HG03139 (cell line): ENCODE measurements around the gene TUBD1.
"Not testable (repeated sequence)": the region's sequence is repeated elsewhere in the genome, so short reads cannot be mapped to it uniquely, and the experiment has no call there.

Experiments used
- ATAC-seq: cut with Tn5 transposase; IDR thresholded peaks from one replicate; pipeline ENCODE4 v1.9.1; 2021; ENCODE audit not compliant: unreplicated experiment

Gene TUBD1

DNA sequence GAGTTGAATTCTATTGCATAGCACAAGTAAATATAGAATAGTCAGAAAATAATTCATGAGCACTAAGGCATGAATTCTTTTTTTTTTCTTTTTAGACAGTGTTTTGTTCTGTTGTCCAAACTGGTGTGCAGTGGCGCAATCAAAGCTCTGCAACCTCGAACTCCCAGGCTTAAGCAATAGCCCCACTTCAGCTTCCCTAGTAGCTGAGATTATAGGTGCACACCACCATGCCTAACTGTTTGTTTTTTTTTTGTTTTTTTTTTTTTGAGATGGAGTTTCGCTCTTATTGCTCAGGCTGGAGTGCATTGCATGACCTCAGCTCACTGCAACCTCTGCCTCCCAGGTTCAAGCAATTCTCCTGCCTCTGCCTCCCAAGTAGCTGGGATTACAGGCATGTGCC, 16.6 kb downstream of the TUBD1 start:
- ATAC-seq: no peak

DNA sequence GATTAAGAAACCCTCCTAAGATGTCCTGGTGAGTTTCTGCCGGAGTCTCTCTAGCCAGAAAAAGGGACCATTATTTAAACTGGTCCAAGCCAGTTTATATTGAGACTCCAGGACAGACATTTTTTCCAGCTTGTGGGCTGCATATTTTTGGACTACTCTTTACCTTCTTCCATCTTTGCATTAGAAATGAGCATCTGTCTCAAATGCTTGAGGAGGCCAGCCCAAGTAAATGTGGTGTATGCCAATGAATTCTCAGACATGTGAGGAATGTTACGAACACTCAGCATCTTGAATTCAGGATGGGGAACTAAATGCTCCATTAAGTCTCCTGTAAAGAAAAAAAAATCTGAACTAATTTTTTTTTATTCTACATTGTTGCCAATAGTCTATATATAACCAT, 18.4 kb downstream of the TUBD1 start:
- ATAC-seq: no peak

DNA sequence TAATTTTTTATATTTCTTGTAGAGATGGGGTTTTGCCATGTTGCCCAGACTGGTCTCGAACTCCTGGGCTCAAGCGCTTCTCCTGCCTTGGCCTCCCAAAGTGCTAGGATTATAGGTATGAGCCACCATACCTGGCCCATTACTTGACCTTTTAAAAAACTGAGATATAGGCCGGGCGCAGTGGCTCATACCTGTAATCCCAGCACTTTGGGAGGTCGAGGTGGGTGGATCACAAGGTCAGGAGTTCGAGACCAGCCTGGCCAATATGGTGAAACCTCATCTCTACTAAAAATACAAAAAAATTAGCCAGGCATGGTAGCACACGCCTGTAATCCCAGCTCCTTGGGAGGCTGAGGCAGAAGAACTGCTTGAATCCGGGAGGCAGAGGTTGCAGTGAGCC, 19.3 kb downstream of the TUBD1 start:
- ATAC-seq: not testable (repeated sequence)

DNA sequence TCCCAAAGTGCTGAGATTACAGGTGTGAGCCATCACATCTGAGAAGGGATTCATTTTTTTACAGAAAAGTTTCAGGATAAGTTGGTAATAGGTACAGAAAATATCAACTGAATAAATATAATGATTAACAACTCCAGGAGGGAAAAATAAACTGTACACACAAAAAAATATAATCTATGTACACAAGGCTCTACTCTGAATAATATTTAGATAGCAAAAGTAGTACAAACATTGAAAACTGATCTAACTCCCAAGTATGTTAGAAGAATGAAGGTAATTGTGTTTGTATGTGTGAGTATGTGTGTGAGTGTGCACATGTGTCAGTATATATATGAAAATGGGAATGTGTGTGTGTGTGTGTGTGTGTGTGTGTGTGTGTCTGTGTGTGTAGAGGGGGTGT, 20.4 kb downstream of the TUBD1 start:
- no peak for ATAC-seq

DNA sequence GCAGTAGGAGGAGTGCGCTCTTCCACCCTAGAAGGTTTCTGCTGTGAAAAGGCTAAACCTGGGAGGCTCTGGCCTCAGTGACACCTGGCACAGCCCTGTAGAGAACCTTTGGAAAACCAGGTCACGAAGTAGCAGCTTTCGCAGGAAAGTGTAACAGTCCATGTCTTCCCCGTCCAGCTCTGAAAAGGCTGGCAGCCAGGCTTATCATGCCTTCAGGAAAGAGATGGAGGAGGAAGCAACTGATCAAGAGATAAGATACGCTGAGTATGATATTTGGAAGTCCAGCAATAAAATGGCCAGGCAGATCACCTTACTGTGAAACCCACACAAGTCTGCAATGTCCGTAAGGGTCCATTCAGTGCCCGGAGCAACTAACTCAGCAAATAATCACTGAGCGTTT, 22.3 kb downstream of the TUBD1 start:
- no peak for ATAC-seq

DNA sequence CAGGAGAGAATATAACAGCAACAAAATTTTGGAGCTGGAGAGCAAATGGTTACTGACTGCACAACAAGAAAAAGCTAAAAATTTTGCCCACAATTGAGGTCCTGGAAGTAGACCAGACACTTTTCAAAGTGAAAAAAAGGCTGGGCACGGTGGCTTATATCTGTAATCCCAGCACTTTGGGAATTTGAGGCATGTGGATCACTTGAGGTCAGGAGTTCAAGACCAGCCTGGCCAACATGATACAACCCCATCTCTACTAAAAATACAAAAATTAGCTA, 22.9 kb downstream of the TUBD1 start:
- no peak for ATAC-seq

DNA sequence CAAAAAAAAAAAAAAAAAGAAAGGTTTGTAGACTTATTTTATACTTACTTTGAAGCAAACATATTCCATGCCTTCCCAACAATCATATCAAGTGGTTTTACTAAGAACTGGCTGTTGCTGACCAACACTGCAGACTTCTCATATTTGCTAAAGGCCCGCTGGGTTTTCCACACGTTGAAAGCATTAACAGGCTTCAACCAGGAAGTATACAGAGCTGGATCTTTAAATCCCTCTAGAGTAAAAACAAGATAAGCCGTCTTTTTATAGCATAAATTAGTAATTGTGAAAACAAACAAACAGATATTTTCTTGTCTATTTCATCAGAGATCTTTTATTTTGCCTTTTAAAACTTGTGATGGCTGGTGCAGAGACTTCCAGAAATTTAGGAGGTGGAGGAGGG, 29.1 kb downstream of the TUBD1 start:
- no peak for ATAC-seq

DNA sequence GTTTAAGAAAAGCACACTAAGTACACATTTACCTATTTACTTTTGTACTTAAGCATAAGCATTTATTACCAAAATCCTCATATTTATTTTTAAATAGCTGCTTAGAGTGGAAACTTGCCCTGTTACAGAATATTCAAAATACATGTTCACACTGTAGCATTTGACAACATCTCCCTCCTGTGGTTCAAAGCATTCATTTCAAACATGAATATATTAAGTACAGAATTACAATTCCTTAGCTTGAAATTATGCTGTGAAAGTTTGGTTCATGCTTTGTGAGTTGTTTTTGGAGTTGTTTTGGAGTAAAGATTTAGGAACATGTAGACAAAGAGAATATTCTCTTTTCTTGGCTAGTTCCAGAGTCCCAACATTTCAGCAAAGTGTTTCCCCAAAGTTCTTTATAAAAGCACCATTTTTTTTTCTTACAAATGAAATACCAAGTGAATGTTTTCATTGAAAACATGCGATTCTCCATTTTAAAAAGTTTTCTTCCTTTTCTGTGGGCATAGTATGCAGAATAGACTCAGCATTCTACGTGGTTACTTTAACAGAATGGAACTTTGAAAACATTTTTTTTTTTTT, 33.2 kb downstream of the TUBD1 start:
- ATAC-seq: no peak

DNA sequence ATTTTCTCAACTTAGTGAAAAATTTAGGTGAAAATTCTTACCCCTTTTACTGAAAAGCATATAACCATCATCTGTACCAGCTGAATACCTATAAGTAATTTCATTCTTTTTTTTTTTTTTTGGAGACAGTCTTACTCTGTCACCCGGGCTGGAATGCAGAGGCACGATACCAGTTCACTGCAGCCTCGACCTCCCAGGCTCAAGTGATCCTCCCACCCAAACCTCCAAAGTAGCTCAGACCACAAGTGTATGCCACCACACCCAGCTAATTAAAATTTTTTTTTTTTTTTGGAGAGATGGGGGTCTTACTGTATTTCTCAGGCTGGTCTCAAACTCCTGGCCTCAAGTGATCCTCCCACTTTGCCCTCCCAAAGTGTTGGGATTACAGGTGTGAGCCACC, 33.8 kb downstream of the TUBD1 start:
- ATAC-seq: no peak

DNA sequence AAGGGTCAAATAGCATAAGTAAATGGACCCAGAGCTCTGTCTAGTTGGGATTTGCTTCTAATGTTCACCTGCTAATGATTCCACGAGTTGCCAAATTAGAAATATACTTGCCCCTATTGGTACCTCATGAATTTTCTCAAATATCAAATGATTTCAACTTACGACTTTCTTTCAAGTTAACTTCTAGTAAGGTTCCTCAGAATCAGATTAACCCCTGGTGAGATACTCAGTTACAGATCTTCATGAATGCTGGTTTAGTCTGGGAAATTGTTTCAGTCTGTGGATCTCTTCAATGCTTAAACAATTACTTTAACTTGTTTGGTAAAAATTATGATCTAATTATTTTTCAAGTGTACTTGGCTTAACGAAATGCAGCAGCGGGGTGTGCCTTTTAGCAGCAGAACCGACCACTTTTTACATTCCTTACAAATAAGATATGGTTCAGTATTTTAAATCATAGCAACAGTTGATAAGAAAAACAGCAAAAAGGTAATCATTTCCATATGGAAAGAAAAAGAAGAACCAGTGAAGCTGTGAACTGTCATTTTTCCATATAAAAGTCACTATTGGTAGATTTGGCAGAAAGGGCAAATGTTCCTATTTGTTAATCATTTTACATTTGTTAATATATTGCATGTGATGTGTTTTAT, 34.5 kb downstream of the TUBD1 start:
- no peak for ATAC-seq

DNA sequence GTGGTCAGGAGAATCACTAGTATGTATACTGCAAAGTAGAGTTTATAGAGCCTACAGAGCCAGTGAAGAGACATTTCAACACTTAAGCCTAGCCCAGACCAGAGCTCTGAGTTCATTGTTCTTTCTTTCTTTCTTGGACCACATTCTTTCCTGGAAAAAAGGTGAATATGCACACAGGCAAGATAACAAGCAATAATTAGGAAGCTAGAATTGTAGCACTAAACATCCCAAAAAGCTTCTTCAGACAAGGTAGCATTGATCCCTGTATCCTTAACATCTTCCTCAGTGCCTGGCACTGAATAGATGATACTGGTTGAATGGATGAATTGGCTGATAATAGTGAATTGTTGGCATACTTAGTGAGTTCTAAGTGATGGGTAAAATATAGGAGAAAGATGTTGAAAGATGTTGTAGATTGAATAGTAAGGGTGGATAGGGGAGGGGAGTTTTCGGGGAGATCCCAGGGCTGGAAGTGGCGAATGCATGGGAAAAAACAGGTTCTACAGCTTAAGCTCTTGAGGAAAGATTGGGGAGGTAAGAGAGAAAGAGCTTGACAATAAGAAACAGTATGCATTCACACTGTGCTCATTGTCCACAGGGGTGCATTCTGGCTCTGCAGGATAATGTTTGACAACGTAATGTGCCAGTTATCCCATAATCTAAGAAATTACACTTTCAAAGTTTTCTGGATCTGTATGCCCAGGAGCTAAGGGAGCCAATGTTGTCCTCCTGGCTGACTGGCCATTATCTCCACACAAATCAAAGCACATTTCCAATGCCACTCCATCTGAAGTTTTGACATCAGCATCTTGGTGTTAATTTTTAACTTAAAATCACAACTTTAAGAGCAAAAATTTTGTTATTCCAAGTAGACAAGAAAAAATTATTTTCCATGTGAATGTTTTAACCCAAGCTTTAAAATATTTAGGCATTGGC, 35.6 kb downstream of the TUBD1 start:
- ATAC-seq: no peak

DNA sequence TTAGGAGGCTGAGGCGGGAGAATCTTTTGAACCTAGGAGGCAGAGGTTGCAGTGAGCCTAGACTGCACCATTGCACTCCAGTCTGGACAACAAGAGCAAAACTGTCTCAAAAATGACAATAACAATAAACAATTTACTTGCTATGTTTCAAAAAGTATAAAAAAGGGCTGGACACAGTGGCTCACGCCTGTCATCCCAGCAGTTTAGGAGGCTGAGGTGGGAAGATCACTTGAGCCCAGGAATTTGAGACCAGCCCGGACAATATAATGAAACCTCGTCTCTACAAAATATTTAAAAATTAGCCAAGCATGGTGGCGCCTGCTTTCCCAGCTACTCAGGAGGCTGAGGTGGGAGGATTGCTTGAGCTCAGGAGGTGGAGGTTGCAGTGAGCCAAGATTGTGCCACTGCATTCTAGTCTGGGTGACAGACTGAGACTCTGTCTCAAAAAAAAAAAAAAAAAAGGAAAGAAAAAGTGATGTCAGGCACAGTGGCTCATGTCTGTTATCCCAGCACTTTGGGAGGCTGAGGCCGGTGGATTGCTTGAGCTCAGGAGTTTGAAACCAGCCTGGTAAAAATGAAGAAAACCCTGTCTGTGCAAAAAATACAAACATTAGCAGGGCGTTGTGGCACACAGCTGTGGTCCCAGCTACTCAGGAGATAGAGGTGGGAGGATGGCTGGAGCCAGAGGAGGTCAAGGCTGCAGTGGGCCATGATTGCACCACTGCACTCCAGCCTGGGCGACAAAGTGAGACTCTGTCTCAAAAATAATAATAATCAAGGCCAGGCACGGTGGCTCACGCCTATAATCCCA, 38.6 kb downstream of the TUBD1 start:
- not testable (repeated sequence) for ATAC-seq

DNA sequence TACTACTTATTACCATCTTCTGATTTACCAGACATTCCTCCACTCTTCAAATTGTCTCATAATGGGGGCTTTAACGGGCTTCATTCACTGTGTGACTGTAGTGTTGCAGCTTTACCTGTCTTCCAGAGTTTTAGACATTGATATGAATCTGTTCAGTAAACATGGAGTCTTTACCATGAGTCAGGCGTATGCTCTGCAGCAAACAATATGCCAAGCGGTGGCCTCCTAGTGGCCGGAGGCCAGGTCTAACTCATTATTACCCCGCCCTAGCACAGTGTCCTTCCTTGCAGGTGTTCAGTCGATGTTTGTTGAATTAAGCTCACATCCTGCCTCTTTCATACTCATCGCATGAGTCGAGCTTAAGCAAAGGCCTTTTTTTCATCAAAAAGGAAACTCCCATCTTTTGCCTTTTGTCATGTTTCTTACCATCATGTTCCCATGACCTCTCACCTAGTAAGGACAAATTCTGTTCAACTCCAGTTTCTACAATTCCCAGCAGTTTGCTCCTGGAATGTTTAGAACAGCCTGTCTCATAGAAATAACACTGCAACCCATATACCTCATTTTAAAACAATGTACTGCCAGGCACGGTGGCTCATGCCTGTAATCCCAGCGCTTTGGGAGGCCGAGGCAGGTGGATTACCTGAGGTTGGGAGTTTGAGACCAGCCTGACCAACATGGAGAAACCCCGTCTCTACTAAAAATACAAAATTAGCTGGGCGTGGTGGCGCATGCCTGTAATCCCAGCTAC, 39.4 kb downstream of the TUBD1 start:
- no peak for ATAC-seq

DNA sequence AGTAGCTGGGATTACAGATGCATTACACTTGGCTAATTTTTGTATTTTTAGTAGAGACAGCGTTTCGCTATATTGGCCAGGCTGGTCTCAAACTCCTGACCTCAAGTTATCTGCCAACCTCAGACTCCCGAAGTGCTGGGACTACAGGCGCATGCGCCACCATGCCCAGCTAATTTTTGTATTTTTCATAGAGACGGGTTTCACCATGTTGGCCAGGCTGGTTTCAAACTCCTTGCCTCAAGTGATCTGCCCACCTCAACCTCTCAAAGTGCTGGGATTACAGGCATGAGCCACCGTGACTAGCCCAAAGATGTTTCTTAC, 39.9 kb downstream of the TUBD1 start:
- not testable (repeated sequence) for ATAC-seq

DNA sequence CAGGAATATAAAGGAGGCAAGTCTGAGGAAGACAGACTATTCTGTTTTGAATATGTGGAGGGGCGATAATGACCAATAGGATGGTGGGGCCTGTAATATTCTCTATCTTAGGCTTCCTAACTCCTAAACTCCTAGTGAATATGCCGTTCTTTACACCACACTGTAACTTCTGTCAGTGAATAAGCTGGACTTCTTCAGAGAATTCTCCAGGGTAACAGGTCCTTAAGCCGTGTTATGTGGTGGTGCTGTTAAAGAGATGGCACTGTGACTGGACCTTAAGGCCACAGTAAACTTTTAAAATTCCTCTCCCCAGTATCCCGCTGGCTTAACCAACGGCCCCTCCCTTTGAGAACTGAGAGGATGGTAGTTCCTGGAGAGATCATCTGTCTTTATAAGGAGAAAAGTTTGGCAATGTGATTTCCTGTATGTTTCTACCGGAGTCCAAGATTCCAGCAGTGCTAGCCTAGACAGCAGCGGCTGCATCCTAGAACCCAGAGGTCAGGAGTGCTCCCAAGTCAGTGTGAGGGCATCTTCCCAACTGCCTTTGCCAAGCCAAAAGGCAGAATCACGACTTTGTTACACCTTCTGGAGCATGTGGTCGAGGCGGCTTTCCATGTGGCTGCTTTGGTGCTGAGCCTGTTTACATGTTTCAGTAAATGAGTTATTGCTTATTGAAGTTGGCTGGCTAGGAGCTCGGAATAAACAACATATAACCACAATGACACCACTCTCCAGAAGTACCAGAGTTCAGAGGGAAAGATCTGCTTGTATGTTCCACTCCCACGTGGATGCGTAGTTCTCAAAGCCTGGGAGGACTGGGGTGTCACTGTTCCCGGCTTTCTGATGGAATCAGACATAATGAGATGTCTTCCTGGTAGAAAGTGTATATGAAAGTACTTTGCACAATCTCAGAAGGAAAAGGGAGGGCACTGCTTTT, 41.0 kb downstream of the TUBD1 start:
- no peak for ATAC-seq

DNA sequence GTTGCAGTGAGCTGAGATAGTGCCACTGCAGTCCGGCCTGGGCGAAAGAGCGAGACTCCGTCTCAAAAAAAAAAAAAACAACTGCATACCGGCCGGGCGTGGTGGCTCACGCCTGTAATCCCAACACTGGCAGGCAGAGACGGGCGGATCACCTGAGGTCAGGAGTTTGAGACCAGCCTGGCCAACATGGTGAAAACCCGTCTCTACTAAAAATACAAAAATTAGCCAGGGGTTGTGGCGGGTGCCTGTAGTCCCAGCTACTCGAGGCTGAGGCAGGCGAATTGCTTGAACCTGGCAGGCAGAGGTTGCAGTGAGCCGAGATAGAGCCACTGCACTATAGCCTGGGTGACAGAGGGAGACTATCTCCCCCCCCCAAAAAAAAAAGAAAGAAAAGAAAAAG, 42.4 kb downstream of the TUBD1 start:
- not testable (repeated sequence) for ATAC-seq

DNA sequence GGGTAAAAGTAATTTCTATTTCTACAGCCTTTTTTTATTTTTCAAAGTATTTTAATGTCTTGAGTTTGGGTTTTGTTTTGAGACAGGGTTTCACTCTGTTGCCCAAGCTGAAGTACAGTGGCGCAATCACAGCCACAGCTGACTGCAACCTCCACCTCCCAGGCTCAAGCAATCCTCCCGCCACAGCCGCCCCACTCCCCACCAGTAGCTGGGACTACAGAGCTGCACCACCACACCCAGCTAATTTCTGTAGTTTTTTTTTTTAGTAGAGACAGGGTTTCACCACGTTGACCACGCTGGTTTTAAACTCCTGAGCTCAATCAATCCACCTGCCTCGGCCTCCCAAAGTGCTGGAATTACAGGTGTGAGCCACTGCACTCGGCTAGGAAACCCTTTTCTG, 44.0 kb downstream of the TUBD1 start:
- no peak for ATAC-seq

DNA sequence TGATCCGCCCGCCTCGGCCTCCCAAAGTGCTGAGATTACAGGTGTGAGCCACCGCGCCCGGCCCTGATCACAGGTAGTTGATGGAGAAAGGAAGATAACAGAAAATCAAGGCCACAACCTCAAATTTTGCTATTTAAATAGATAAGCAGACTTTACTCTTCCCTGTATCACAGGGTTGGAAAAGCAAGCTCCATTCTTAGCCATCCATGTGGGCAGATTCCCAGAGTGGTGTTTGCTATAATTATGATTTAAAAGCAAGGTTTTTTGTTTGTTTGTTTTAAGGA, 44.4 kb downstream of the TUBD1 start:
- ATAC-seq: no peak

DNA sequence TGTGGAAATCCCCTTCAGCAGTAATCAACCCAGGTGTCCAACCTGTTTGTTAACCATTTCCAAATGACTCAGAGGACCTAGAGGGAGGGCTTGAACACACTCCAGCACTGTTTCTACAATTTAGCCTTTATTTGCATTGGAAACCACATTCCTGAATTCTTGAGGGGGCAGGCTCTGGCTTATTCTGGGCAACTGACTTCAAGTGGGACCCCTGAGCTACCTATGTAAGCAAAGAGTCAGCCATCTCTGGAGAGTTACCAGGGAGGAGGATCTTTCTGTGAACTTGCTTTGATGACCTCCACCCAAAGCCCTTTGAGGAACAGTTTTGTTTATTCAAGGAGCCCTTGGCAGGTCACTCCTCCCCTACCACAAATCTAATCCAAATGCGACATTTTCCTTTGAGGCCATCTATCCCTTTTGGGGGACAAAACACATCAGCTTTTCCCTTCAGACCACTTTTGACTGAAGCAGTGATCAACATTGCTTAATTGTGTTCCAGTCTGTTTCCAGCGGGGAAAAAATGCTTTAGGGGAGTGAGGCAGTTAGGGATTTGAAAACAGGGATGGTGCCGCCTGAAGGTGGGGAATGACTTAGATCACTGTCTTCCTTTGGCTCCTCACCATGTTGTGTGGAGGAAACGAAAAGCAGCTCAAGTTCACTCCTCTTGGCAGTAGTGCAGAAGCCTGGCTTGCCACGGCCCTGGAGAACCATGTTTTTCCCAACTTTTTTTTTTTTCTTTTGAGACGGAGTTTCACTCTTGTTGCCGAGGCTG, 46.2 kb downstream of the TUBD1 start:
- peak; percentile 40 for ATAC-seq
